LNCAP (cell line): ENCODE results near the gene TACO1.

Experiments
- TF ChIP-seq, protein P1 (sequence below): fragments of 450-650 bp; IDR thresholded peaks from 2 replicates; pipeline ENCODE4 v1.5.1; 2017; ENCODE audit warnings: mild to moderate bottlenecking

TACO1 gene

GRCh38 chr17:63601439-63602371 lies 1.0 kb downstream of the TACO1 start:
- TF ChIP-seq, protein P1, sequence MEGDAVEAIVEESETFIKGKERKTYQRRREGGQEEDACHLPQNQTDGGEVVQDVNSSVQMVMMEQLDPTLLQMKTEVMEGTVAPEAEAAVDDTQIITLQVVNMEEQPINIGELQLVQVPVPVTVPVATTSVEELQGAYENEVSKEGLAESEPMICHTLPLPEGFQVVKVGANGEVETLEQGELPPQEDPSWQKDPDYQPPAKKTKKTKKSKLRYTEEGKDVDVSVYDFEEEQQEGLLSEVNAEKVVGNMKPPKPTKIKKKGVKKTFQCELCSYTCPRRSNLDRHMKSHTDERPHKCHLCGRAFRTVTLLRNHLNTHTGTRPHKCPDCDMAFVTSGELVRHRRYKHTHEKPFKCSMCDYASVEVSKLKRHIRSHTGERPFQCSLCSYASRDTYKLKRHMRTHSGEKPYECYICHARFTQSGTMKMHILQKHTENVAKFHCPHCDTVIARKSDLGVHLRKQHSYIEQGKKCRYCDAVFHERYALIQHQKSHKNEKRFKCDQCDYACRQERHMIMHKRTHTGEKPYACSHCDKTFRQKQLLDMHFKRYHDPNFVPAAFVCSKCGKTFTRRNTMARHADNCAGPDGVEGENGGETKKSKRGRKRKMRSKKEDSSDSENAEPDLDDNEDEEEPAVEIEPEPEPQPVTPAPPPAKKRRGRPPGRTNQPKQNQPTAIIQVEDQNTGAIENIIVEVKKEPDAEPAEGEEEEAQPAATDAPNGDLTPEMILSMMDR: no peak

DNA sequence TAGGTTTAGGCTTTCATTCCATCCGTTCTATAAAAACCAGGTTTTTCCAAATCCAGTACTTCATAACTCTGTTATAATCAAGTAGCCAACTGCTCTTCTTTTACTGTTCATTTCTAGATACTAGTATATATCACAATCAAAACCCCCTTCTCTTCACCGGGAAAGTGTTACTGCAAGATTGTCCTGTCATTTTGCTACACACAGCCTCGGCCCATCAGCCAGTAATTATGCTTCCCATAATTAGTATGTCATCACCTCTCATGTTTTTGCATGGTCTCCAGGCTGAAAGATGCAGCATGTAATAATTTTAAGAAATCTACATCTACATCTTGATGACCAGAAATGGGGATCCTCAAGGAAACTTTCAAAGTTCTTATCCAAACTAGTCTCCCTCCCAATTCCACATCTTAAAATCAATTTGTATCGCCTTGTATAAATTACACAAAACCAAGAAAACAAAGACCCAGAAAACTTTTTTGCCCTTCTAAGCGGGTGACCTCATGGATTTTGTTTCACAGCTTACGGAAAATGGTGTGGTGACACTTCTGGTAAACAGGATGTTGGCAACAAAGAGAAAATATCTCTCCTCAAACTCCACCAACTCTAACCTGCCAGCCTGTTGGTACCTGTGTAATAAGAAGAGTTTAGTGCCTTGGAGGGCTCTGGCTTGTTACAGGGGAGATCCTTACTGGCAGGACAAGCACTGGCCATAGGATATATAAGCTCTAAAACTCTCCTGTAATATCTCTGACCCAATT lies 9.3 kb downstream of the TACO1 start:
- TF ChIP-seq, protein P1: no peak

GRCh38 chr17:63610854-63611253 lies 10.2 kb downstream of the TACO1 start:
- TF ChIP-seq, protein P1: no peak

DNA sequence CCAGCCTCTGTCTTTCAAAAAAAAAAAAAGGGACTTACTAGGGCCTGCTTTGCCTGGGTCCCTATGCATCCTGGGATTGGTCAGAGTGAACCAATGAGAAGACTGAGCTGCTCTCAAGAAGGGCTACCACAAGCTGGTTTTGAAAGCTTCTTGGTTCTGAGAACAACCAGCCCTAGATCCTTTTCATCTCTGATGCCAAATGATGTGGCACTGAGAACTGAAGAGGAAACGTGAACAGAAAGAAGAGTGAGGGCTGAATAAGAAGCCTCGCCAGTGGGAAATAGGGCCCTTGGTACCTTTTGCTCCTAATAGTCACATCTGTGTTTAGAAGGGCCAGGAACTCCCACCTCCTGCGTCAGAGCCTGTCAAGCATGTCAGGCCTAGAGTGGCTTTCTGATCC lies 10.7 kb downstream of the TACO1 start:
- TF ChIP-seq, protein P1: no peak

GRCh38 chr17:63613663-63614062 lies 13.0 kb downstream of the TACO1 start:
- TF ChIP-seq, protein P1: no peak

DNA sequence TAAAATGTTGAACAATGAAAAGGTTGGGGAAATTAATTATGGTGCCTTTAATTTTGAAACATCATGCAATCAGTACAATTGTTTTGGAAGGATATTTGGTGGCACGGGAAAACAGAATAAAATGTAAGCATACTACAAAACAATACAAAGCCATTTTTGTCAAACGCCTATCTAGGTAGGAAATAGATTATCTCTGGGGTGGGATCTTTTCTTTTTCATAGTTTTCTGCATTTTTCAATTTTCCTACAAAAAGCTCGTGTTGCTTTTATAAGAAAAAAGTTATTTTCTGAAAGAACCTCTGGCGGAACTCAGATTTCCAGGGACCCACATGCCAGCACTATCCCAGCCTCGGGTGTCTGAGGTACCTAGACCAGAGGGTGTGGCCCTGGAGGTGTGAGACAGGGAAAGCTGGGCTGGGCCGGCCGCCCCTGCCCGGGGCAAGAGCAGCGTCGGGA lies 20.6 kb downstream of the TACO1 start:
- TF ChIP-seq, protein P1: no peak

DNA sequence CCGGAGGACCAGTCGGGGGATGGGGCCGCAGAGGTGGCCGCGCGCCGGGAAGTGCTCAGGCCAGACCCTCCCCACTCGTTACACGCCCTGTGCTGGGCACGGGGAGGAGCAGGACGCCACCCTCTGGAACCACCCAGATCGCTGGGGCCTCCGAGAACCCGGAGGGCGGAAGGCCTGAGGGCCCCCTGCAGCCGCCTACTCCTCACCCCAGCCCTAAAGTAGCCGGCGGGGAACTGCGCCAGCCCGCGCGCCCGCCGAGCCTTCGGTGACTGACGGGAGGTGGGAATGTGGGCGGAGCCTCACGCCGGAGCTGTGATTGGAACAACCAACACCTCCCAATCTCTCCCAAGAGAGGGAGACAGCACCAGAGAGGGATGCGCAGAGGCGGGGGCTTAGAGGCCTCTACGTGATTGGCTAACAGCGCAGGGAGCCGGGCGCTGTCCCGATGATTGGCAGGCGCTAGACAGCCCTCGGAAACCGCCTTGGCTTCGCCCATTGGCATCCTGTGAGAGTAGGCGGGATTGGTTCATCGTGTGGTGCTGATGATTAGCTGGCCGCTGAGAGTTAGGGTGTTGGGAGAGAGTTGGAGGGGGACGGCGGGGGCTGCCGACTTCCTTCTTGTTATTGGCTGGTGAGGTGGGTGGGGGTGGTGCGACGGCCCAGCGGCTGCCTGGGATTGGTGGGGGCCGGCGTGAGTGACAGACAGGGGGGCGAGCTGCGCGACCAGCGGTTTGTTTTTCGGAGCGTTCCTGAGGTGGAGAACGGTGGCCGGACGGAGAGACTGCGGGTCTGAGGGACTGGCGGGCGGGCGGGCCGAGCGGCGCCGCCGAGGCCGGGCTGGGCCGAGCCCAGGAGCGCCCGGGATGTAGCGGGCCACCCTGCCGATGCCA lies 21.2 kb downstream of the TACO1 start, which contains the start of gene MAP3K3:
TSS of gene MAP3K3 (plus strand) at position 734 of the 890 bp plus-strand sequence. CDS start 343 bp downstream, outside the sequence.
- TF ChIP-seq, protein P1: no peak
